ENCODE measurements around the gene ZDHHC5. TPM values are rescaled to one million over a fixed set of nuclear protein-coding genes. Genes with fewer than 3 reads are reported as not detected.

The ZDHHC5 gene
- total and polyA plus RNA-seq, 12 donors: 22.3 to 56.5 (median 39.9) TPM

- intact Hi-C loops (cut with DNase I): loop anchor here in 9 of 10 donors (2.0 to 10.0 kb wide), 9 partner anchors 75 to 871 kb away; partner anchors contain the start of gene UBE2L6 (in 3 of the 9)
- peaks cover 0 to 58% (median 28%) of the 10 kb centered on the region in 7 donors for H3K27me3 ChIP-seq
- no peak overlapping the region for H3K4me3 ChIP-seq
- no peaks in the 10 kb centered on the region for H3K36me3 ChIP-seq
- WGBS, 2 donors: 49 to 59% methylated on average over 3 of the region's 3 CpGs
- ATAC-seq: no peak
- no peaks in the 10 kb centered on the region for H3K9me3 ChIP-seq
- H3K27ac ChIP-seq: no peak overlapping the region
- DNase-seq: no peak
- H3K4me1 ChIP-seq: peaks cover 4 to 81% (median 58%) of the 10 kb centered on the region in 9 donors
- TF ChIP-seq CTCF (IDR thresholded peaks at IDR 0.05): no peak
Measured at GRCh38 chr11:57643802-57644201, 24.1 kb upstream of the ZDHHC5 start.

DNA sequence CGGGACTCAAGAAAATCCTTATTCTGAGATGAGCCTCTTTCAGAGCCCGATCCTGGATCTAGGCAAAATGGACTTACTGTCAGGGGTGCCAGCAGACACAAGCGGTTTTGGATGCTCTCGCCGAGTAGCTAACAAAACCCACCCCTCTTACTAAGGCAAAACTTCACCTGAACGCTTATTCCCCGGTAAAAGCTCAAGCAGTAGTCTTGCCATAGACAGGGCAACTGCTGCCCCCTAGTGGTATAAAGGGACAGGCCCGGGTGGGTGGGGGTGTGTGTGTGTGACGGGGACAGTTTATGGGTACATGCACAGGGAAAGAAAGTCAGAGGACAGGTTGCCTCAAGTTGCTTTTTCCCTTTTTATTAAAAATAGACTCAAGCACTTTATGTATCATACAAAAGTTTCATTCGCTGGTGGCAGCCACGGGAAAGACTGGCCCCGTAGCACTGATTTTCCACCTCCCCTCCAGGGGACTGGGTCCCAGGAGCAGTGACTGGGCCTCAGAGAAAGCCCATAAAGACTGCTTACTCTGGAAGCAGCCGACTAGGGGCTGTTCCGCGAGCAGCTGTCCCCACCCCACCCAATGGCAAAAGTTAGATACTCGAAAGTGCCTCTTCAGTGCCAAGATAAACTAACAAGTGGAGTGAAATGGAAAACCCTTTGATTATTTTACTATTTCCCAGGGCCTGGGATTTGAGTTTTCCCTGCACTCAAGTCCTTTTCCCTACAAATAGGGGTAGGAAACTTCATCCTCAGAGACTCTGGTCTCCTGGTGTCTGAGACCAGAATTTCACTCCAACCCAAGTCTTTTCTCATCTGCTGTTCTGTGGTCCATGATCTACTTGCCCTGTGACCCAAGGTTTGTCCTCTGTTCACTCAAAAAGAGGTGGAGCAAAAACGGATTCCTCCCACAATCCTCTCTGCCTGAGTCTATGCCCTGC, 22.9 kb upstream of the ZDHHC5 start:
- peak; percentile 72 to 92 (median 88) for TF ChIP-seq CTCF (IDR thresholded peaks at IDR 0.05)
- 10 to 11% methylated on average over 17 of the region's 17 CpGs for WGBS, 2 donors
- peak; percentile 76 to 86 for DNase-seq
- intact Hi-C loops (cut with DNase I): loop anchor here (2.0 to 10.0 kb wide), 9 partner anchors 76 to 870 kb away; partner anchors contain the start of gene UBE2L6 (in 3 of the 10)
- Histone ChIP-seq H3K27me3 (peaks cover 0 to 55% (median 37%) of the 10 kb centered on the region in 7 donors), H3K36me3 (no peaks in the 10 kb centered on the region), H3K9me3 (no peaks in the 10 kb centered on the region), H3K4me1 (peaks cover 3 to 80% (median 56%) of the 10 kb centered on the region in 9 donors), H3K4me3 (no peak overlapping the region), H3K27ac (peak overlapping the region in 9 of 10 donors; percentile 11 to 68 (median 47))
- peak; percentile 75 to 81 (median 77) for ATAC-seq

DNA sequence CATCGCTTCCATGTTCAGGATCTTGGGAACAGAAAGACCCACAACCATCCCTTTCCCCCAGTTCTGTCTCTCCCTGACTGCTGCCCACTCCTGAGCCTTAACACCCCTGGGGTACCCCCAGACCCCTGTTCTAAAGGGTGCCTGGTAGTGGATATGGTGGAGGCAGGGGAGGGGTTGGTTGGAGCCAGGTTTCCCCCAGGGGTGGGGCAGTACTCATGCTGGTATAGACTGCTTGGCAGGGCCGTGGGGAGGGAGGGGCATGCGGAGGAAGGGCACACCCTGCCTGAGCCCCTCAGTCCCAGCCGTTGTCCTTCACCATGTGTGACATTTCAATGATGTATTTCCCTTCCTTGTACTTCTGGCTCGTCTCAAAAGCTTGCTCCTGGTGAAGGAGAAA, 22.2 kb upstream of the ZDHHC5 start:
- Histone ChIP-seq H3K9me3 (no peaks in the 10 kb centered on the region), H3K4me1 (peaks cover 3 to 80% (median 55%) of the 10 kb centered on the region in 9 donors), H3K27me3 (peaks cover 0 to 59% (median 43%) of the 10 kb centered on the region in 7 donors), H3K4me3 (no peak overlapping the region), H3K27ac (peak overlapping the region in 9 of 10 donors; percentile 15 to 68 (median 47)), H3K36me3 (no peaks in the 10 kb centered on the region)
- peak in 5 of 8 donors; percentile 4 to 35 (median 21) for ATAC-seq
- DNase-seq: no peak
- WGBS, 2 donors: 6 to 14% methylated on average over 5 of the region's 5 CpGs
- intact Hi-C loops (cut with DNase I): loop anchor here in 9 of 10 donors (2.0 to 10.0 kb wide), 7 partner anchors 77 to 869 kb away; no protein-coding TSS in a partner anchor
- no peak for TF ChIP-seq CTCF (IDR thresholded peaks at IDR 0.05)

DNA sequence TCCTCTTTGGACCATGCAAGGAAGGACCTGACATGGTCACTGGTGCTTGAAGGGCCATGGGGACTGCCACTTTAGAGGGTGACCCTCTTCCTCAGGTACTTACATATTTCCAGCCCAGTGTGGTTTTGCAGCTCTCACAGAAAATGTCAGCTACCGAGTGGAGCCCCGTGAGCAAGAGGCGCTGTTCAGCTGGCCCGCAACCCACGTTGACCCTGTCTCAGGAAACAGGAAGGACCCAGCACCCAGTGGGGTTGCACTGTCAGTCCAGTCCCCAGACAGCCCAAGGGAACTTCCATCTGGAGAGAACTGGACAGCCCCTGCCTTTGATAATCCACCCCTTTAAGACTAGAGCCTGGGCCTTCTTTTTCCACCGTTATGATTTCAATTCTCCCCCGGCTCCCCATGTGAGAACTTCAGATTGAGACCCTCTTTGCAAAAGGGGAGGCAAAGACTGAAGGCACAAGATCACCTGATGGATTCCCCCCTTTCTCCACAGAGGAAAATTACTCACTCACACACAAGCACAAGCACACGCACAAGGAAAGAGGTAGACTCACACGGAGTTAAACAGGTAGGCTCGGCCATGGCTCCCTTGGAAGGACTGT, 21.6 kb upstream of the ZDHHC5 start:
- Histone ChIP-seq H3K36me3 (no peaks in the 10 kb centered on the region), H3K27ac (peak overlapping the region in 6 of 10 donors; percentile 15 to 68 (median 54)), H3K4me3 (no peak overlapping the region), H3K4me1 (peaks cover 3 to 74% (median 55%) of the 10 kb centered on the region in 9 donors), H3K27me3 (peaks cover 0 to 63% (median 47%) of the 10 kb centered on the region in 7 donors), H3K9me3 (no peaks in the 10 kb centered on the region)
- 21 to 30% methylated on average over 10 of the region's 10 CpGs for WGBS, 2 donors
- ATAC-seq: no peak
- peak in 1 of 2 donors; percentile 23 for DNase-seq
- TF ChIP-seq CTCF (IDR thresholded peaks at IDR 0.05): no peak
- intact Hi-C loops (cut with DNase I): loop anchor here in 9 of 10 donors (2.0 to 10.0 kb wide), 7 partner anchors 77 to 869 kb away; no protein-coding TSS in a partner anchor
